Mesothelial cell of epicardium (in vitro differentiated cells): ENCODE results near the gene LASP1NB.
"Not testable (repeated sequence)": the region's sequence is repeated elsewhere in the genome, so short reads cannot be mapped to it uniquely, and the experiment has no call there.

Experiments used
- DNase-seq, 2 experiments: peaks; one replicate each; pipeline ENCODE4 v3.0.0; 2021; ENCODE audit warnings: low spot score in 2 of 2; ENCODE audit not compliant: unreplicated experiment in 2 of 2
- H3K27ac Mint-ChIP-seq: 2 replicates; pipeline ENCODE4 v1.8.0; 2021; ENCODE audit warnings: mixed read lengths
- H3K27me3 Mint-ChIP-seq: 2 replicates; pipeline ENCODE4 v1.8.0; 2021; ENCODE audit warnings: low read depth, mixed read lengths
- H3K36me3 Mint-ChIP-seq: 2 replicates; pipeline ENCODE4 v1.8.0; 2021; ENCODE audit warnings: mixed read lengths
- H3K4me1 Mint-ChIP-seq: 2 replicates; pipeline ENCODE4 v1.8.0; 2021; ENCODE audit warnings: mixed read lengths
- H3K4me3 Mint-ChIP-seq: 2 replicates; pipeline ENCODE4 v1.8.0; 2021; ENCODE audit warnings: mild to moderate bottlenecking, moderate library complexity, mixed read lengths
- H3K9me3 Mint-ChIP-seq: 2 replicates; pipeline ENCODE4 v1.8.0; 2021; ENCODE audit warnings: mixed read lengths
- CTCF ChIP-seq: fragments of 200-600 bp; sonication (generic); IDR thresholded peaks from one replicate; pipeline ENCODE4 v1.5.0; 2021; ENCODE audit warnings: antibody characterized with exemption; ENCODE audit not compliant: unreplicated experiment

Gene LASP1NB

GRCh38 chr17:38939987-38940386, 14.6 kb downstream of the LASP1NB start:
- no peak overlapping the region for H3K27ac Mint-ChIP-seq
- H3K9me3 Mint-ChIP-seq = no peaks in the 10 kb centered on the region

GRCh38 chr17:38940404-38940803, 15.0 kb downstream of the LASP1NB start:
- TF ChIP-seq CTCF = no peak
- Mint-ChIP-seq H3K4me1 (peaks cover 4% of the 10 kb centered on the region), H3K4me3 (no peak overlapping the region), H3K27ac (no peak overlapping the region), H3K36me3 (no peaks in the 10 kb centered on the region), H3K9me3 (no peaks in the 10 kb centered on the region), H3K27me3 (peaks cover 6% of the 10 kb centered on the region)
- DNase-seq = no peak

More at GRCh38 chr17:38939987-38940386, 14.6 kb downstream of the LASP1NB start:
- no peak for DNase-seq
- no peaks in the 10 kb centered on the region for H3K36me3 Mint-ChIP-seq
- TF ChIP-seq CTCF = no peak
- H3K27me3 Mint-ChIP-seq = peaks cover 8% of the 10 kb centered on the region
- H3K4me3 Mint-ChIP-seq = no peak overlapping the region
- peaks cover 4% of the 10 kb centered on the region for H3K4me1 Mint-ChIP-seq

GRCh38 chr17:38942696-38943334, 17.4 kb downstream of the LASP1NB start:
- Mint-ChIP-seq H3K4me3 (no peak overlapping the region), H3K27ac (no peak overlapping the region), H3K27me3 (no peaks in the 10 kb centered on the region), H3K36me3 (no peaks in the 10 kb centered on the region), H3K4me1 (peaks cover 4% of the 10 kb centered on the region), H3K9me3 (no peaks in the 10 kb centered on the region)
- DNase-seq = no peak
- no peak for TF ChIP-seq CTCF

- no peaks in the 10 kb centered on the region for H3K36me3 Mint-ChIP-seq
- DNase-seq = no peak
- H3K27ac Mint-ChIP-seq = no peak overlapping the region
- no peaks in the 10 kb centered on the region for H3K9me3 Mint-ChIP-seq
- no peak overlapping the region for H3K4me3 Mint-ChIP-seq
- no peak for TF ChIP-seq CTCF
- H3K4me1 Mint-ChIP-seq = peaks cover 4% of the 10 kb centered on the region
- H3K27me3 Mint-ChIP-seq = no peaks in the 10 kb centered on the region
Observed at GRCh38 chr17:38943607-38944006, 18.2 kb downstream of the LASP1NB start.

- H3K4me3 Mint-ChIP-seq = no peak overlapping the region
- H3K27me3 Mint-ChIP-seq = no peaks in the 10 kb centered on the region
- no peak overlapping the region for H3K27ac Mint-ChIP-seq
- H3K36me3 Mint-ChIP-seq = no peaks in the 10 kb centered on the region
- TF ChIP-seq CTCF = no peak
- no peaks in the 10 kb centered on the region for H3K4me1 Mint-ChIP-seq
- no peaks in the 10 kb centered on the region for H3K9me3 Mint-ChIP-seq
- DNase-seq = no peak
Observed at GRCh38 chr17:38947189-38947588, 21.8 kb downstream of the LASP1NB start.

- H3K4me1 Mint-ChIP-seq = peaks cover 11% of the 10 kb centered on the region
- H3K9me3 Mint-ChIP-seq, H3K36me3 Mint-ChIP-seq, H3K27ac Mint-ChIP-seq, DNase-seq, H3K4me3 Mint-ChIP-seq, H3K27me3 Mint-ChIP-seq: not testable (repeated sequence)
Observed at GRCh38 chr17:38953800-38954199, 28.4 kb downstream of the LASP1NB start.
